Placental epithelial cell (primary cell): ENCODE data around the gene ZNF214. TPM values are rescaled to one million over a fixed set of nuclear protein-coding genes. Genes with fewer than 3 reads are reported as not detected.

Source experiments
- total RNA-seq: library from RNA; depleted of rRNA; stranded (reverse); fragments of >200 nt; gene quantifications from 2 replicates; pipeline ENCODE4 v1.2.3, GENCODE V29; 2012

ZNF214 gene
- total RNA-seq = 1.7 and 4.3 TPM in 2 replicates

DNA sequence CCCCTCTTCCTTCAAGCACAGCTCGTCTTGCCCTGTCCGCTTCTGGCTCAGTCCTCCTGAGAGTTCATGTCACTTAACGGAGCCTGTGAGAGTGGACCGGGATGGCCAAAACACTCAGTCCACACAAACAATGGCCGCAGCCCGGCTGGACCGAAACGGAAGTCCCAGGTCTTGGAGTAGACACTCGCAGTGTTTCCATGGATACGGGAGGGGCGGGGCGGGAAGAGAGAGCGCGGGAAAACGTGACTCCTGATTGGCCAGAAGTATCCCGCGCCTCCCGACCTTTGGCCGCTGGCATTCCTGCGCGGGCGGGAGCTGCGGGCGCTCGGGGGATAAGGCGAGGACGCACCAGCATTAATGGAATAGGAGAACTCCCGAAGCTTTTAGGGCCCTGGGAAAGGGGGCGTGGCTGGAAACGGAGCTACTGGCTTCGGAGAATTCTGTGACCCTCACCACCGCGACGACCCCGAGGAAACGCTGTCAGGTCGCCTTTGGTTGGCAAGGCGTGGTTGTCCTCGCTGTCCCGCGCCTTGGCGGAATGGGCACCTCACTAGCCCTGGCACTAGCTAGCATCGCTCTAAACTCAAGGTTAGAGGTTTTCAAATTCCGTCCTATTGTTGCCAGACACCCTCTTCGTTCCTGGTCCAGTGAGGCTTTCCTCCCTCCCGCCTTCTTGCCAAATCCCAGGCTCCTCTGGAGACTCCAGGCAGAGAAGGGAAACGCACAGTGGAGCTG is at the start of gene ZNF214, which contains the start of gene NLRP14:
Gene ZNF214, minus strand, starts transcription at position 164 of the 735 bp plus-strand sequence. CDS start 17,511 bp downstream, outside the sequence.
Gene NLRP14, plus strand, starts transcription at position 297 of the 735 bp plus-strand sequence. CDS start 18,108 bp downstream, outside the sequence.

Other genes starting within 250 kb of the ZNF214 start
- 0.11 and 0.39 TPM in 2 replicates for gene OR2AG2, start 248.4 kb downstream of the ZNF214 start, total RNA-seq
- not detected in 2 replicates for gene OR2AG1, start 237.3 kb downstream of the ZNF214 start, total RNA-seq
- 0.11 and 0.39 TPM in 2 replicates for gene OR6A2, start 220.7 kb downstream of the ZNF214 start, total RNA-seq
- not detected in 2 replicates for gene OR10A5, start 174.7 kb downstream of the ZNF214 start, total RNA-seq
- not detected in 2 replicates for gene OR10A2, start 157.3 kb downstream of the ZNF214 start, total RNA-seq
- not detected in 2 replicates for gene OR10A4, start 143.7 kb downstream of the ZNF214 start, total RNA-seq
- 0.22 and 0.79 TPM in 2 replicates for gene OR2D2, start 127.8 kb downstream of the ZNF214 start, total RNA-seq
- not detected in 2 replicates for gene OR2D3, start 99.3 kb downstream of the ZNF214 start, total RNA-seq
- gene ZNF215, start 93.9 kb downstream of the ZNF214 start, total RNA-seq = 2.7 and 3.9 TPM in 2 replicates
- under 0.01 TPM in 1 of 2 replicates, not detected in the other for gene NLRP14, start 133 bp upstream of the ZNF214 start, total RNA-seq
- gene RBMXL2, start 68.7 kb upstream of the ZNF214 start, total RNA-seq = not detected in 2 replicates
- 0.39 and 0.43 TPM in 2 replicates for gene SYT9, start 231.6 kb upstream of the ZNF214 start, total RNA-seq